ENCODE data around the gene CST2.
A peak's percentile ranks its signal among the peaks of the same experiment; 100 is the strongest.
"Not testable (repeated sequence)": the region's sequence is repeated elsewhere in the genome, so short reads cannot be mapped to it uniquely, and the experiment has no call there.

CST2 gene
- total RNA-seq = 0 to 0.55 (median 0) reads per million in 17 experiments

- DNase-seq = peak in 1 of 4 experiments; percentile 39
Observed at GRCh38 chr20:23826541-23827021, at the start of gene CST2. TSS of gene CST2 (minus strand) at chr20:23826729. CDS start at chr20:23826660, 69 bp downstream.

GRCh38 chr20:23875606-23876237 is 49.2 kb upstream of the CST2 start:
- DNase-seq = no peak

- DNase-seq = peak in 1 of 4 experiments; percentile 2
Observed at GRCh38 chr20:23874747-23875146, 48.2 kb upstream of the CST2 start.

GRCh38 chr20:23873370-23874015 is 47.0 kb upstream of the CST2 start:
- DNase-seq = no peak

- DNase-seq = no peak
Observed at GRCh38 chr20:23872065-23872464, 45.5 kb upstream of the CST2 start.

GRCh38 chr20:23870461-23870860 is 43.9 kb upstream of the CST2 start:
- DNase-seq = no peak

GRCh38 chr20:23869520-23869919 is 43.0 kb upstream of the CST2 start:
- DNase-seq = no peak

- DNase-seq = no peak
Observed at GRCh38 chr20:23868321-23868720, 41.8 kb upstream of the CST2 start.

GRCh38 chr20:23867152-23867776 is 40.7 kb upstream of the CST2 start:
- no peak for DNase-seq

GRCh38 chr20:23860771-23861170 is 34.2 kb upstream of the CST2 start:
- not testable (repeated sequence) for DNase-seq

- DNase-seq = no peak
Observed at GRCh38 chr20:23857962-23858595, 31.6 kb upstream of the CST2 start.

- no peak for DNase-seq
Observed at GRCh38 chr20:23856736-23857135, 30.2 kb upstream of the CST2 start.

GRCh38 chr20:23856226-23856625 is 29.7 kb upstream of the CST2 start:
- DNase-seq = no peak

- no peak for DNase-seq
Observed at GRCh38 chr20:23841693-23842092, 15.2 kb upstream of the CST2 start.

GRCh38 chr20:23835716-23836115 is 9.2 kb upstream of the CST2 start:
- no peak for DNase-seq

- DNase-seq = peak in 2 of 4 experiments; percentile 8 to 35
Observed at GRCh38 chr20:23832775-23833513, 6.4 kb upstream of the CST2 start.

- peak; percentile 6 to 70 (median 28) for DNase-seq
Observed at GRCh38 chr20:23831961-23832360, 5.4 kb upstream of the CST2 start.

- peak in 2 of 4 experiments; percentile 4 to 41 for DNase-seq
Observed at GRCh38 chr20:23823621-23824324, 2.8 kb downstream of the CST2 start.

GRCh38 chr20:23823111-23823510 is 3.4 kb downstream of the CST2 start:
- no peak for DNase-seq

GRCh38 chr20:23820493-23820892 is 6.0 kb downstream of the CST2 start:
- DNase-seq = no peak

GRCh38 chr20:23811559-23811958 is 15.0 kb downstream of the CST2 start:
- DNase-seq = not testable (repeated sequence)

- DNase-seq = not testable (repeated sequence)
Observed at GRCh38 chr20:23810349-23810748, 16.2 kb downstream of the CST2 start.

All from suppressor macrophage (primary cell).